Colonic mucosa (tissue), 4 donors: ENCODE measurements around the gene ARID1B. TPM values are rescaled to one million over a fixed set of nuclear protein-coding genes. Genes with fewer than 3 reads are reported as not detected.

Experiments
- DNase-seq: peaks from one replicate; pipeline ENCODE4 v3.0.0-alpha.2; 2020
- H3K27ac ChIP-seq: fragments of 200-600 bp; one replicate; pipeline ENCODE4 v1.8.0; 2021
- H3K27me3 ChIP-seq: fragments of 200-600 bp; one replicate; pipeline ENCODE4 v1.8.0; 2021
- H3K36me3 ChIP-seq: fragments of 200-600 bp; one replicate; pipeline ENCODE4 v1.8.0; 2021
- H3K4me1 ChIP-seq: fragments of 200-600 bp; one replicate; pipeline ENCODE4 v1.8.0; 2021; ENCODE audit warnings: mild to moderate bottlenecking
- H3K4me3 ChIP-seq: fragments of 200-600 bp; one replicate; pipeline ENCODE4 v1.8.0; 2021
- H3K9ac ChIP-seq, 2 donors: one replicate each; pipeline ENCODE4 v1.7.0; 2013; ENCODE audit warnings: control low read depth in 2 of 2, low read depth in 2 of 2, low read length in 2 of 2
- H3K9me3 ChIP-seq: fragments of 200-600 bp; one replicate; pipeline ENCODE4 v1.8.0; 2021
- intact Hi-C: fragments of 100-400 bp; cut with DNase I; formaldehyde crosslinking; loops from one replicate; pipeline ENCODE4 v1.14.1; 2022
- total RNA-seq, 2 donors: library from RNA; stranded (reverse); fragmentation: NEBNext Ultra II Directional in 1 of 2; extraction: Animal tissue kit (Norgen Biotek cat#: 25700) in 1 of 2; gene quantifications; one replicate each; pipeline ENCODE4 v1.2.1, GENCODE V29; 2021
- TF ChIP-seq, protein P1 (sequence below): fragments of 200-600 bp; IDR thresholded peaks from one replicate; pipeline ENCODE4 v1.8.0; 2022; ENCODE audit warnings: antibody characterized with exemption, mild to moderate bottlenecking
- donor health status: healthy.
- donor health status: DM: no; HTN: no; CAD: no.
- donor health status: DM: no; HTN: no; CAD: no.

Gene ARID1B
- total RNA-seq, 2 donors from 2014 or later = 61.3 to 71.5 TPM

DNA sequence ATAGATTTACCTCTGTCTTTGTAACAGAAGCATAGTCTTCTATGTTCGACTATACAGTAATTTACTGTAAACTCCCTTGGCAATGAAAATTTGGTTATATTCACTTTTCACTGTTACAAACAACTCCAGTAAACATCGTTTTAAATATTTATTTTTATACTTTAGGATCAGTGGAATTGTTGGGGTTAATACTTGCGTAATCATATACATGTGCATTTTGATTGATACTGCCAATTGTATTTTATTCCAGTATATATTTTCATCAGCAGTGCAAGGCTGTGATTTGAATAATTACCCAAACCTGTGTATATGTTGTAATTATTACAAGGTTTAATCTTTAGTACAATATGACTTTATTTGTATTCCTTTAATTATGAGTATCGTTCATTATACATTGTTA, 255.7 kb downstream of the ARID1B start:
- intact Hi-C loops = loop anchor here (10.0 kb wide), 1 partner anchor 242 kb away; no protein-coding TSS in a partner anchor
- TF ChIP-seq, protein P1, sequence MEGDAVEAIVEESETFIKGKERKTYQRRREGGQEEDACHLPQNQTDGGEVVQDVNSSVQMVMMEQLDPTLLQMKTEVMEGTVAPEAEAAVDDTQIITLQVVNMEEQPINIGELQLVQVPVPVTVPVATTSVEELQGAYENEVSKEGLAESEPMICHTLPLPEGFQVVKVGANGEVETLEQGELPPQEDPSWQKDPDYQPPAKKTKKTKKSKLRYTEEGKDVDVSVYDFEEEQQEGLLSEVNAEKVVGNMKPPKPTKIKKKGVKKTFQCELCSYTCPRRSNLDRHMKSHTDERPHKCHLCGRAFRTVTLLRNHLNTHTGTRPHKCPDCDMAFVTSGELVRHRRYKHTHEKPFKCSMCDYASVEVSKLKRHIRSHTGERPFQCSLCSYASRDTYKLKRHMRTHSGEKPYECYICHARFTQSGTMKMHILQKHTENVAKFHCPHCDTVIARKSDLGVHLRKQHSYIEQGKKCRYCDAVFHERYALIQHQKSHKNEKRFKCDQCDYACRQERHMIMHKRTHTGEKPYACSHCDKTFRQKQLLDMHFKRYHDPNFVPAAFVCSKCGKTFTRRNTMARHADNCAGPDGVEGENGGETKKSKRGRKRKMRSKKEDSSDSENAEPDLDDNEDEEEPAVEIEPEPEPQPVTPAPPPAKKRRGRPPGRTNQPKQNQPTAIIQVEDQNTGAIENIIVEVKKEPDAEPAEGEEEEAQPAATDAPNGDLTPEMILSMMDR = no peak
- Histone ChIP-seq H3K9me3 (no peaks in the 10 kb centered on the region), H3K4me3 (peak overlapping the region; percentile 22), H3K27ac (no peak overlapping the region), H3K27me3 (no peaks in the 10 kb centered on the region), H3K9ac (no peak overlapping the region), H3K4me1 (peaks cover 6% of the 10 kb centered on the region), H3K36me3 (no peaks in the 10 kb centered on the region)
- no peak for DNase-seq

DNA sequence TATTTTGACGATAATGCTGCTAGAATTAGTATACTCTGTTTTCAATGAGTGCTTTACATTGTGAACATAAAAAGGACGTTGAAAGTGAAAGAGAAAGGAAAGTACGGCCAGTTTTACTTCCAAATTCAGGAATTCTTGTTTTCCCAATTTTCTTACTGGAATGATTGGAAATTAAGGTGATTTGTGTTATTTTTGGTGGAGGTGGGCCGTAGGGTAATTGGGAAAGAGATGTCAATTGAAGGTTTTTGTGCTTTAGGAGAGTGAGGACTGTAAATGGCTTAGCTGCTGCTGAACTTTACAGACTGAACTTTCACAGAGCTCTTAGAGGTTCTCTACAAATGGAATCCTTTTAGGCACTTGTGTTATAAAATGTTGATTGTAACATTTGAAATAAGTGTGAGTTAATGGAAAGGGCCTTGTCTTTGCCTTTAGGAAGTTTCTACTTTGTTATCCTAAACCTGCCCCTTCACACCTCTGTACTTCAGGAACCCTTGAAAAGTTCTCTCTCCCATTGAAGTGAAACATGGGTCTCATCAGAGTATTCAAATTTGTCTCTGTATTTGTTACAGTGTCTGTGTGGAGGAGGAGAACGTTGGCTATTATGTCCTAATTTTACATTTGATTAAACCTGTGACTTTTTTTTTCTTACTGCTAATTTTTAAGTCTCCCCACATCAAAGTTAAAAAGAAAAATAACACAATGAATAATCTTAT, 256.4 kb downstream of the ARID1B start:
- intact Hi-C loops = loop anchor here (10.0 kb wide), 1 partner anchor 241 kb away; no protein-coding TSS in a partner anchor
- Histone ChIP-seq H3K9me3 (no peaks in the 10 kb centered on the region), H3K27ac (peak overlapping the region; percentile 42), H3K4me3 (peak overlapping the region; percentile 22), H3K36me3 (no peaks in the 10 kb centered on the region), H3K27me3 (no peaks in the 10 kb centered on the region), H3K4me1 (peaks cover 6% of the 10 kb centered on the region), H3K9ac (peak overlapping the region in 1 of 2 donors; percentile 76)
- TF ChIP-seq, protein P1 = no peak
- no peak for DNase-seq

DNA sequence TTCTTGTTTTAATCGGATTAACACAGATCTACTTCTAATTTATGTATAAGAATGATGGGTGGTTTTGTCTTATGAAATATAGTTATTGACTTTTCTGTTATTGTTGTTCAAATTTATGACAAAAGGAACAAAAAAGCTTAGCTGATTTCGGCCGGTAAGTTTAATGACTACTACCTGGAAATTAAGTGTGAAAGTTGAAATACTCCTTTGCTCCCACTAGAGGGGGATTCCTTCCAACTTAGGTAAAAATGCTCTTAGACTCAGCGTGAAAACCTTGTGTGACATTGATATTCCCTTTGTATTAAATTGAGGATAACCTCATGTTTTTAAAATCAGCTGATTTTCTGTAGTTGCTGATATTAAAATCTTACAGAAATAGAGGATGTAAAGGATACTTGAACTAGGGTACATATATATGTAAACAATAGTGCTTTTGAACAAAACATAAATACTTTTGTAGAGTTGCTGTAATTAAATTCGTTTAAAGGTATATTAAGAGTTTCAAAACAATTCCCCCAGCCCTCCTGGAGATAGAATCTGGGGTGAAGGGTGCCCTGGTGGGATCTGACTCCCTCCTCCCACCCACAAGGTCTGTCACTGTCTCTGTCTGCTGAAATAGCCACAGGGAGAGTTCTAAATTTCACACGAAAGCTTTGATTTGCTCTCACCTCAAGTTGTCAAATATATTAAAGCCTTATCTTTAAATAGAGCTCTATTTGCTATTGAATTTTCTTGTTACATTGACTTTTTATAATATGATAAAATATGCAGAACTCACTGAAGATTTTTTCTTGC, 257.5 kb downstream of the ARID1B start:
- no peak for DNase-seq
- Histone ChIP-seq H3K36me3 (no peaks in the 10 kb centered on the region), H3K4me1 (peaks cover 6% of the 10 kb centered on the region), H3K27ac (no peak overlapping the region), H3K9ac (no peak overlapping the region), H3K4me3 (no peak overlapping the region), H3K27me3 (no peaks in the 10 kb centered on the region), H3K9me3 (no peaks in the 10 kb centered on the region)
- TF ChIP-seq, protein P1 = peak; percentile 53
- intact Hi-C loops = loop anchor here (5.0 to 10.0 kb wide), 2 partner anchors 153 to 240 kb away; no protein-coding TSS in a partner anchor

DNA sequence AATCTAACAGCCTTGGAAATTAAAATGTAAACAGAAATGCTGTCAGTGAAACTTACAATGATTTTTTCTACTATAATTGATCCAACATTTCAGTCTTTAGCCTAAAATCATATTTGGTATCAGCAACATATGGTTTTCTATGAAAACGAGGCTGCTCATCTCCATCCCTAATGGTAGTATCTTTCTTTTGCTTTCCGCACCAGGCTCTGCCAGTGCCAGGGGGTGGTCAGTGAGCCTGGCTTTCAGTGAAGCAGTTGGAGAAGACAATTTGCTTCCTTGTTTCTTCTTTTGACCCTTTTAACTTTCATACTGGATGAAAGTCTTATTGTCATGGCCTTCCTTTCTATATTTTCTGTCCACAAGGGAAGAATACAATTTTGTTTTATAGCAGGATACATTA, 258.4 kb downstream of the ARID1B start:
- H3K27me3 ChIP-seq = no peaks in the 10 kb centered on the region
- H3K27ac ChIP-seq = no peak overlapping the region
- no peak overlapping the region for H3K4me3 ChIP-seq
- intact Hi-C loops = loop anchor here (5.0 to 10.0 kb wide), 2 partner anchors 152 to 239 kb away; no protein-coding TSS in a partner anchor
- no peaks in the 10 kb centered on the region for H3K36me3 ChIP-seq
- no peaks in the 10 kb centered on the region for H3K9me3 ChIP-seq
- no peak for DNase-seq
- TF ChIP-seq, protein P1 = no peak
- no peak overlapping the region for H3K9ac ChIP-seq
- peaks cover 6% of the 10 kb centered on the region for H3K4me1 ChIP-seq

DNA sequence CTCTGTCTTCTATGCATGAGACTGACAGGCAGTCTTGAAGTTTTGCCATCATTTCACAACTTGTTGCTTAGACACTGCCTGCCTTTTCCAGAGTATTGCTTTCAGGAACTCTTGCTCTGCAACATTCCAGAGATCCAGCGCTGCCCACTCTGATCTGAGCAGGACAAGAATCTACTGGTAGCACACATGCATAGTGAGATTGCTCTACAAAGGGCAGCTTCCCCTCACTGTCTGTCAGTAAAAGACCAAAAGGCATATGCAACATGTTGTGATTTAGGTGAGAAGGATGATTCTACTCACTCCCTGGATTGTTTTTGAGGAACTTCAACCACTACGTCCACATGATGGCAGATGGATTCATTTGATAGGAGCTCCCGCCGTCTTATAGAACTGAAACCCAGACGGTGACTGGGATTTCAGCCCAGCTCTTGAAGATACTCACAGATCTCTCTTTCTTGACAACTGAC, 259.1 kb downstream of the ARID1B start:
- DNase-seq = no peak
- H3K27ac ChIP-seq = no peak overlapping the region
- H3K4me1 ChIP-seq = peaks cover 6% of the 10 kb centered on the region
- intact Hi-C loops = loop anchor here (5.0 to 10.0 kb wide), 2 partner anchors 151 to 239 kb away; no protein-coding TSS in a partner anchor
- no peaks in the 10 kb centered on the region for H3K36me3 ChIP-seq
- H3K27me3 ChIP-seq = no peaks in the 10 kb centered on the region
- H3K4me3 ChIP-seq = no peak overlapping the region
- TF ChIP-seq, protein P1 = no peak
- no peaks in the 10 kb centered on the region for H3K9me3 ChIP-seq
- H3K9ac ChIP-seq = no peak overlapping the region
